Muscle layer of colon (tissue), 2 donors: ENCODE measurements around the gene YWHAQ.

ENCODE experiments used
- H3K27ac ChIP-seq: one replicate; pipeline ENCODE4 v1.7.0; 2013; ENCODE audit warnings: low read depth, mild to moderate bottlenecking, low read length, moderate library complexity
- H3K27me3 ChIP-seq, 2 donors: one replicate each; pipeline ENCODE4 v1.7.0; 2013; ENCODE audit warnings: low read length in 2 of 2, mild to moderate bottlenecking in 2 of 2; ENCODE audit not compliant: insufficient read depth in 2 of 2, control insufficient read depth in 1 of 2
- H3K36me3 ChIP-seq: one replicate; pipeline ENCODE4 v1.7.0; 2013; ENCODE audit warnings: mild to moderate bottlenecking, low read length; ENCODE audit not compliant: insufficient read depth
- H3K4me1 ChIP-seq: one replicate; pipeline ENCODE4 v1.7.0; 2013; ENCODE audit warnings: mild to moderate bottlenecking, low read length; ENCODE audit not compliant: insufficient read depth
- H3K4me3 ChIP-seq, 2 donors: one replicate each; pipeline ENCODE4 v1.7.0; 2013; ENCODE audit warnings: low read length in 2 of 2, low read depth in 1 of 2, mild to moderate bottlenecking in 1 of 2, moderate library complexity in 1 of 2
- H3K9ac ChIP-seq: one replicate; pipeline ENCODE4 v1.7.0; 2013; ENCODE audit warnings: low read length
- H3K9me3 ChIP-seq: one replicate; pipeline ENCODE4 v1.7.0; 2013; ENCODE audit warnings: mild to moderate bottlenecking, low read length
- donor health status: abdominal sarcoma.
- donor health status: Adenocarcinoma of cecum.

YWHAQ gene

DNA sequence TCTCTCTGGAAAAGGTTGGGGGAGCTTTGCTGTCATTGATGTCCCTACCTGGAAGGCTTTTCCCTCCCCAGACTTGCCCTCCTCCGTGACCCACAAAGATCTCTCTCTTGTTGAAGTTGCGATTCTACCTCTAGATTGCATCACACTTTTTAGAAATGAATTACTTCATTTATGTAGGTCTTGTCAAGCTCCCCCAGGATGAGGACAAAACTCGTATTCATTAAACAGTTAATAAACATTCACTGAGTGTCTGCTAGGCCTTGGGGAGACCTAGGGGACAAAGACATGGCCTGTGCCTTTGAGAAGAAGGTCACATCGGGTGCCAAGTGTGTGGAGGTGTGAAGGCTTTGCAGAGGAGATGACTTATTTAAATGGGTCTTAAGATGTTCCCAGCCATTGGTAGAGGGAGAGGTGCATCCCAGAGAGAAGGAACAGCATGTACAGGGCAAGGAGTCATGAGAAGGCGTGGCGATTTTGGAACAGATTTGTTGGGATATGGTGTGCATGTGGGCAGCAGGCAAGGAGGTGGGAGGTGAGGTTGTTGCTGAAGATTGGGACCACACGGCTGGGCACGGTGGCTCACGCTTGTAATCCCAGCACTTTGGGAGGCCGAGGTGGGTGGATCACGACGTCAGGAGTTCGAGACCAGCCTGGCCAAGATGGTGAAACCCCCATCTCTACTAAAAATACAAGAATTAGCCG is 9.8 kb upstream of the YWHAQ start:
- H3K9ac ChIP-seq: no peak overlapping the region
- no peaks in the 10 kb centered on the region for H3K9me3 ChIP-seq
- no peaks in the 10 kb centered on the region for H3K27me3 ChIP-seq
- no peak overlapping the region for H3K4me3 ChIP-seq
- no peak overlapping the region for H3K27ac ChIP-seq
- no peaks in the 10 kb centered on the region for H3K36me3 ChIP-seq
- H3K4me1 ChIP-seq: peaks cover 26% of the 10 kb centered on the region

DNA sequence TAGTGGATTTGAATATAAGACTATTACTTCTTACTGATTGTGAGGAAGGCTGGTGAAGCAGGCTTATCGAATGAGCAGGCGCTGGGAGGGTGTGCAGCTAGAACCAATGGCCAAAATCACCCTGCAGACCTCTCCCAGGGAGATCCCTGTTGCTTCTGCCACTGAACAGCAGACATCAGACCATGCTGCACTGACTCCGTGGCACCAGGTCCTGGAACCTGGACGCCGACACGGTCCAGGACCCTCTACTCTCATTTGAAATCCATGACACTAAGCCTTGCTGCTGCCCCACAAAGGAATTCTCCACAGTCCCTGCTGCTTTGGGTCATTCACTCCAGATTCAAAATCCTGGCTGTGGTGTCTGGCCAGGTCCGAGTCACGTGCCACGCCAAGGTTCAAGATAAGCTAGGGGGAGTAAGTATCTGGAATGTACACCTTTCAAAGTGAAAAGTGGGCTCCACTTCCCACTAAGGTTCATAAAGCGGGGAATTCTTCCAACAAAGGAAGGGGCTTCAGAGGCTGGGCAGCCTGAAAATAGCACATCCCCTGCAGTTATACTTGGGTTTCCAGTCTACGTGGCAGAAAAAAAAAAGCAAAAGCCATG is 9.0 kb upstream of the YWHAQ start:
- H3K4me3 ChIP-seq: no peak overlapping the region
- no peaks in the 10 kb centered on the region for H3K9me3 ChIP-seq
- H3K27me3 ChIP-seq: no peaks in the 10 kb centered on the region
- H3K36me3 ChIP-seq: no peaks in the 10 kb centered on the region
- no peak overlapping the region for H3K27ac ChIP-seq
- H3K4me1 ChIP-seq: peaks cover 26% of the 10 kb centered on the region
- H3K9ac ChIP-seq: no peak overlapping the region

DNA sequence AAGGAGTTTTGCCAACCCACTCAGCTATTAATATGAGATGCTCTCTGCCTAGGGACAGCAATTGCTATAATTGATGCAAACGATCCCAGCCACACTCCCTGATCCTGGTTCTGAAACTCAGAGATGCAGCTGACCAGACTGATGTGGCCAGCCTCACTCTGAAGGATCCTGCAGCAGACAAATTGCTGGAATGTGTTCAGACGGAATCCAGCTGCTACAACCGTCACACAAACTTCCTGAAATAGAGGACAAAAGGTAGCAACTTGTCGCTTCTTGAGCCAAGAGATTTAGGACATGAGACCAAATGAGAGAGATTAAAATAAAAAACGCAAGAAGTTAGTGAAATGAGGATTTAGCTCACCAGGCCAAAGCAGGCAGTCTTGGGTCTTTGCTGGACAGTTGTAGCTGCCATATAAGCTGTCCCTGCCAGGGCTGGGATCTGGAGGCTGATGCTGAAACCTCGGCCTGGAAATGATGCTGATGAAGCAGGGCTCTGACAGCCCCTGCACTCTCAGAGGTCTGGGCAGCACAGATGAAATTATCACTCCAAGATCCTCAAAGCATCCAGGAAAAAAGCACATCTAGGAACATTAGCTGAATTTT is 8.3 kb upstream of the YWHAQ start:
- Histone ChIP-seq H3K4me3 (no peak overlapping the region), H3K27ac (no peak overlapping the region), H3K9me3 (no peaks in the 10 kb centered on the region), H3K36me3 (no peaks in the 10 kb centered on the region), H3K4me1 (peaks cover 26% of the 10 kb centered on the region), H3K9ac (no peak overlapping the region), H3K27me3 (no peaks in the 10 kb centered on the region)

DNA sequence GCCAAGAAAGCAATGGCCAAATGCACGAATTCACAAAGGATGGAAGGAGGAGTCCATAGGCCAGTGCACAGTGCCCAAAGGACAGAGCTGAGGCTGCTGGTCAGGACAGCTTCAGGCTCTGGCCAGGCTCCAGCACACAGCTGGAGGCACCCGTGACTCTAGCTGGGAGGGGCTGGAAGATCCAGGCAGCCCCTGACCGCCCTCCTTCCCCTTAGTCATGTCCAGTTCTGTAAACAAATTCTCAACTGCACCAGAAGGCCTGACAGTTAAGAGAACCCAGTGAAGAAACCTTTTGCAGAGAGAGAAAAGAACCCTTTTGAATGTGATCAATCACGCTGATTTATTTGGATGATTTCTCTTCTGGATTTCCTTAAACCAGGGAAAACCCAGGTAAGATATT is 7.7 kb upstream of the YWHAQ start:
- Histone ChIP-seq H3K9me3 (no peaks in the 10 kb centered on the region), H3K27me3 (no peaks in the 10 kb centered on the region), H3K4me1 (peaks cover 26% of the 10 kb centered on the region), H3K9ac (no peak overlapping the region), H3K36me3 (no peaks in the 10 kb centered on the region), H3K27ac (no peak overlapping the region), H3K4me3 (peak overlapping the region in 1 of 2 donors; percentile 12)

DNA sequence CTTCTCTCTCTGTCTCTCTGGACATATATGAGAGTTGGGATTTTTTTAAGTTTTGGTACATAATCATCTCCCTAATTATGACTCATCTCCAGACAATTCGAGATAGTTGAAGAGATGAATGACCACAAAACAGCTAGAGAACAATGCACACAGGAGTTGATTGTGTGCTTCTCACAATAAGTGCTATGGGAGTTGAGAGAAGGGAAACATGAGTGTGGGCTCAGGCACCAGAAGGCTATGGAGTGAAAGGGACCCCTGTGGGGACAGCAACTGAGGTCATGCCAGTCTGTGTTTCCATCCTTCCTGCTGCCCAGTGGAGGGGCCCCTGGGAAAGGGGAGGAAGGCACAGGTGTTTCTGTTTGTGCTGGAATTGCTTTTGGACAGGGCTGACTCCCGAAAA is 6.5 kb upstream of the YWHAQ start:
- peaks cover 26% of the 10 kb centered on the region for H3K4me1 ChIP-seq
- H3K27me3 ChIP-seq: no peaks in the 10 kb centered on the region
- no peaks in the 10 kb centered on the region for H3K36me3 ChIP-seq
- H3K27ac ChIP-seq: no peak overlapping the region
- H3K9ac ChIP-seq: no peak overlapping the region
- H3K9me3 ChIP-seq: no peaks in the 10 kb centered on the region
- no peak overlapping the region for H3K4me3 ChIP-seq

DNA sequence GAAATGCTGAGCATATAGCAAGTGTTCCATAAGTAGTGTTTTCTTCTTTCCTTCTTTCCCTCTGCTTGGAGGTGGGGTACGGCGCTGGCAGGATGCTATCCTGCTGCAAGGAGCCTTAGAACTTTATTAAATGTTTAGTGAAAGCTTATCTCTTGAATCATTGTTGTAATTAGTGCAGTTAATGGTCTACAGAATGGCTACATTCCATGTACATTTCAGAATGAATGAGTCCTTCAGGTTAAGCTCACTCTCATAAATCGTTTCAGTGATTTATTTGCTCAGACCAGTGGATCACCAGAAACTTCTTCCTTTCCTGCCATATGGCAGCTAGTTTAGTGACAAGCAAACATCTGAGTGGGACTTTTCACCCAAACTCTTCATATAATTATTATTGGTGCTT is 3.3 kb upstream of the YWHAQ start:
- H3K9ac ChIP-seq: no peak overlapping the region
- H3K4me3 ChIP-seq: no peak overlapping the region
- no peak overlapping the region for H3K27ac ChIP-seq
- H3K27me3 ChIP-seq: no peaks in the 10 kb centered on the region
- H3K36me3 ChIP-seq: no peaks in the 10 kb centered on the region
- H3K4me1 ChIP-seq: peaks cover 28% of the 10 kb centered on the region
- no peaks in the 10 kb centered on the region for H3K9me3 ChIP-seq

DNA sequence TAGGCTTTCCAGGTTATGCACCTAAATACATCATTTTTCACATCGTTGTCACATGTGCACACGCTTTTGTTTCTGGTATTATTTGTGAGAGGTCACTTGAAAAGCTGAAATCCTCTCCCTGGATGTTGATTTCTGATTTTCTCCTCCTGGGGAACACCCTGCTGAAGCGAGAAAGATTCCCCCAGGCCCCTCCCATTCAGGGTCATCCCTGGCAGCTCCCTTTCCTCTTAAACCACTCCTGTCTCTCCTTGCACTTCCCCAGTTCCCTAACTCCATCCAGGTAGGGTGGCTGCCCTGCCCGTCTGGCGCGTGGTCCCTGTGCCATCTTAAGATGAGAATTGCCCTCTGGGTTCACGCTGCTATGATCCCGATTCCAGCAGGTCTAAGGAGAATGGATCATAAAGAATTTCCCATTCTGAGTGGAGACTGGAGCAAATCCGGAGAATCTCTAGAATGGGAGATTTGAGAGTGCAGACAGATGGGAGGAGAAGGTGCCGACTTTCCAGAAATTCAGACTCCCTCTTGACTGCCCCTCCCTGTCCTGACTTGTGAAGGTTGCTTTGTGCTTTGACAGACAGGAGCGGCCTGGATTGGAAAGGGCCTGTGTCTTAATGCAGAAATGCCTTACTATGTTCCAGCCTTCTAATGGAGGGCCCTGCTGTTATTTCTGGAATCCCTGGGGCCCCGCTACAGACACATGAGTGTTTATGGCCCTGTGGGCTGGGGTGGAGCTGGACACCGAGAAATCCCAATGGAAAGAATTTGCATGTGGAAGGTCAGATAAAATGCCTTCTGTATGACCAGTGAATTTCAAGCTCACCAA is 1.3 kb upstream of the YWHAQ start:
- H3K4me3 ChIP-seq: peak overlapping the region in 1 of 2 donors; percentile 52
- H3K4me1 ChIP-seq: peaks cover 30% of the 10 kb centered on the region
- H3K9me3 ChIP-seq: no peaks in the 10 kb centered on the region
- H3K36me3 ChIP-seq: peaks cover 11% of the 10 kb centered on the region
- no peaks in the 10 kb centered on the region for H3K27me3 ChIP-seq
- H3K9ac ChIP-seq: no peak overlapping the region
- no peak overlapping the region for H3K27ac ChIP-seq

DNA sequence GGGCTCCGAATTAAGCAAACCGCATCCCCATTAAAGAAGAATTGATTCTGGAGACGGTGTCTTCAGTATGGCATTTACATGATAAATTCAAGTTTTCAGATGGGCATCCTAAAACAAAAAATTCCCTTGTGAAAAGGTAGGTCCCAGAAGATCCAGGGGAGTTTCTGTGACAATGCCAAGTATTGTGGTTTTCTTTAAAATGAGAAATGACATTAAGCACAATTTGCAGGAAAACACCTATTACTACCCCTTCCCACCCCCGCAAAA is 689 bp upstream of the YWHAQ start:
- Histone ChIP-seq H3K4me1 (peaks cover 36% of the 10 kb centered on the region), H3K27ac (peak overlapping the region; percentile 80), H3K9me3 (no peaks in the 10 kb centered on the region), H3K36me3 (peaks cover 11% of the 10 kb centered on the region), H3K4me3 (peak overlapping the region; percentile 52 to 79), H3K9ac (no peak overlapping the region), H3K27me3 (no peaks in the 10 kb centered on the region)

DNA sequence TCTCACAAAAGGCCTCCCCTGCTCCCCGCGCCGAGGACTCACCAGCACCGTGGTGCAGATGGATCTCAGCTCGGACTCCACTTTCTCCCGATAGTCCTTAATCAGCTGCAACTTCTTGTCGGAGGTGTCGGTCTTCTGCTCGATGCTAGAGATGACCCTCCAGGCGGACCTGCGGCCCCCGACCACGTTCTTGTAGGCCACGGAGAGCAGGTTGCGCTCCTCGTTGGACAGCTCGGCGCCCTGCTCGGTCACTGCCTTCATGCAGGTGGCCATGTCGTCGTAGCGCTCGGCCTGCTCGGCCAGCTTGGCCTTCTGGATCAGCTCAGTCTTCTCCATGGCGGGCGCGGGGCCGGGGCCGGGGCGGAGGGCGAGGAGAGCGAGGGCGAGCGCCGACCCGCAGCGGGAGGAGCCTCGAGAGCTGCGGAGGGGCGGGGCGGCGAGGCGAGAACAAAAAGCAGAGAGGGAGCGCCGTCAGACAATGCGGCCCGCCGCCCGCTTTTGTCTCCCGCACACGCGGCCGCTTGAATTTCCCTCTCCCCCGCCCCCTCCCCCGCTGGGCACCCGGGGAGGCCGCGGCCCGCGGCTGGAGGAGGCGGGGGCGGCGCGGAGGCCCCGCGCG is 571 bp downstream of the YWHAQ start:
- H3K27me3 ChIP-seq: no peaks in the 10 kb centered on the region
- H3K27ac ChIP-seq: peak overlapping the region; percentile 91
- peak overlapping the region; percentile 79 to 88 for H3K4me3 ChIP-seq
- H3K36me3 ChIP-seq: peaks cover 11% of the 10 kb centered on the region
- H3K9me3 ChIP-seq: no peaks in the 10 kb centered on the region
- H3K9ac ChIP-seq: peak overlapping the region; percentile 52
- peaks cover 41% of the 10 kb centered on the region for H3K4me1 ChIP-seq

DNA sequence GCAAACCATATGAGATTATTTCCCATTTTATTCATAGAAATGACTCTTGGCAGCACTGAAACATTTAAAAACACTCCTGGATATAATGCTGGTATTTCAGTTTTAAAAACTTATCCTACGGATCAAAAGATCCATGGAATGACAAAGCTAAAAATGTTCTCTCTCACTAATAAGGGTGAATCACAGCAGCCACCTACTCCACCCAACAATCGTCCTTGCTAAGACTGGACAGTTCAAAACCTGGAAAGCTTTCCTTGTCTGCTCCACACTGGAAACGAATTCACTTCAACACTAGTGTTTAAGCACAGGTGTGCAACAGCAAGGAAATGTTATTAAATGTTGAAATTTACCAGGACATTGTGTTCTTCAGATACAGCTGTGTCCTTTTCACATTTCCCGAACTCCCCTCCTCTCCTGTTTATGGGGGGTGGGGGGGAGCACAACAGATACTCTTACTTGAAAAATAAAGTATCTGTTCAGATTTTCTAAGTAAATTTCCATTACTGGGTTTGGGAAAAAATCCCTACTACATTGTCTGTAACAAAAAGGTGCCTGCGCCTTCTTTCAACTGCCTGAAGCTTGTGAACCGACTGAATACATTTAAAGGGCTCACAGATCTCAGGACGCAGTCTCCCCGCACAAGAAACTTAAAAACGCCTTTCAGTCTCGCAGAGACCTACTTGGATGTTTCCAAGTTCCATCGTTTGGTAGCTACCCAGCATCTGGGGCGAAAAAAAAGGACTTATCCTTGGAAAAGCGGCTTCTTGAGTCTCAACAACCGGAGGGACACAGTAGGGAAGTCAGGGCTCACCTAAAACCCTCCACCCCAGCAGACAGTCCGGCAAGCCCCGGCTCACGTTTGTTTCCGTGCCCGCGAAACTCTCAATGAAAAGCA is 1.3 kb downstream of the YWHAQ start:
- Histone ChIP-seq H3K27ac (peak overlapping the region; percentile 91), H3K4me3 (peak overlapping the region; percentile 79 to 88), H3K9ac (peak overlapping the region; percentile 52), H3K36me3 (peaks cover 11% of the 10 kb centered on the region), H3K9me3 (no peaks in the 10 kb centered on the region), H3K27me3 (no peaks in the 10 kb centered on the region), H3K4me1 (peaks cover 41% of the 10 kb centered on the region)
